Retinal pigment epithelial cell (primary cell): Measurements from ENCODE around the gene MKNK1.

ENCODE experiments used
- DNase-seq: peaks from one replicate; pipeline ENCODE4 v3.0.0-alpha.2; 2010; ENCODE audit warnings: low read depth
- H3K4me3 ChIP-seq: 2 replicates; pipeline ENCODE4 v1.5.1; 2011; ENCODE audit warnings: mild to moderate bottlenecking, low read length, control low read depth, moderate library complexity
- CTCF ChIP-seq: conservative IDR thresholded peaks from 2 replicates; pipeline ENCODE4 v1.5.1; 2011; ENCODE audit warnings: low read depth, low read length, control low read depth, inconsistent platforms

Gene MKNK1

GRCh38 chr1:46615088-46615487, 11.0 kb upstream of the MKNK1 start:
- DNase-seq: no peak
- no peak overlapping the region for H3K4me3 ChIP-seq
- TF ChIP-seq CTCF: no peak

- H3K4me3 ChIP-seq: no peak overlapping the region
- DNase-seq: no peak
- no peak for TF ChIP-seq CTCF
Observed at GRCh38 chr1:46614604-46614984, 10.5 kb upstream of the MKNK1 start.

GRCh38 chr1:46613661-46614603, 9.9 kb upstream of the MKNK1 start:
- no peak for DNase-seq
- H3K4me3 ChIP-seq: no peak overlapping the region
- no peak for TF ChIP-seq CTCF

- DNase-seq: no peak
- no peak overlapping the region for H3K4me3 ChIP-seq
- no peak for TF ChIP-seq CTCF
Observed at GRCh38 chr1:46612937-46613660, 9.0 kb upstream of the MKNK1 start.

GRCh38 chr1:46611691-46612221, 7.7 kb upstream of the MKNK1 start:
- no peak overlapping the region for H3K4me3 ChIP-seq
- no peak for DNase-seq
- TF ChIP-seq CTCF: no peak

- no peak overlapping the region for H3K4me3 ChIP-seq
- TF ChIP-seq CTCF: no peak
- no peak for DNase-seq
Observed at GRCh38 chr1:46607345-46608130, 3.5 kb upstream of the MKNK1 start.
